WTC11 (cell line): ENCODE results near the gene DYNLL1. TPM values are rescaled to one million over a fixed set of nuclear protein-coding genes. Genes with fewer than 3 reads are reported as not detected.

Experiments
- ATAC-seq: fragments of 200-7000 bp; cut with Tn5 transposase; 2 replicates; pipeline ENCODE4 v1.10.0; 2021; ENCODE audit warnings: mild to moderate bottlenecking, moderate library complexity
- CTCF ChIA-PET: fragments of 300-600 bp; sonication (Branson Sonifier 250); formaldehyde crosslinking; loops from one replicate; lab custom pipeline; 2021; ENCODE audit warnings: antibody characterized with exemption; lab: Charles Lee
- POLR2A ChIA-PET: fragments of 350-600 bp; sonication (Branson Sonifier 250); formaldehyde crosslinking; loops from one replicate; lab custom pipeline; 2021; ENCODE audit warnings: antibody characterized with exemption; lab: Charles Lee
- DNase-seq: peaks from one replicate; pipeline ENCODE4 v3.0.0; 2021; ENCODE audit warnings: low spot score
- H3K27ac Mint-ChIP-seq: 2 replicates; pipeline ENCODE4 v1.8.0; 2021; ENCODE audit warnings: mixed read lengths
- H3K27me3 Mint-ChIP-seq: 2 replicates; pipeline ENCODE4 v1.8.0; 2021; ENCODE audit warnings: low read depth, mild to moderate bottlenecking, moderate library complexity, mixed read lengths
- H3K36me3 Mint-ChIP-seq: 2 replicates; pipeline ENCODE4 v1.8.0; 2021; ENCODE audit warnings: mixed read lengths
- H3K4me1 Mint-ChIP-seq: 2 replicates; pipeline ENCODE4 v1.8.0; 2022; ENCODE audit warnings: mixed read lengths
- H3K4me3 Mint-ChIP-seq: 2 replicates; pipeline ENCODE4 v1.8.0; 2021; ENCODE audit warnings: mild to moderate bottlenecking, moderate library complexity, mixed read lengths
- H3K9me3 Mint-ChIP-seq: 2 replicates; pipeline ENCODE4 v1.8.0; 2021; ENCODE audit warnings: mixed read lengths
- AFF4 ChIP-seq: sonication (generic); formaldehyde crosslinking; IDR thresholded peaks from 2 replicates; pipeline ENCODE4 v1.8.1; 2023; ENCODE audit warnings: mild to moderate bottlenecking, missing genetic modification reagents, borderline replicate concordance
- ATF1 ChIP-seq: sonication (generic); formaldehyde crosslinking; IDR thresholded peaks from 2 replicates; pipeline ENCODE4 v1.8.1; 2023; ENCODE audit warnings: mild to moderate bottlenecking, moderate library complexity, missing genetic modification reagents
- FOXP1 ChIP-seq: sonication (generic); formaldehyde crosslinking; IDR thresholded peaks from 2 replicates; pipeline ENCODE4 v1.8.0; 2022; ENCODE audit warnings: missing genetic modification reagents, mild to moderate bottlenecking, moderate library complexity, borderline replicate concordance
- JUN ChIP-seq: sonication (generic); formaldehyde crosslinking; IDR thresholded peaks from 2 replicates; pipeline ENCODE4 v1.8.0; 2023; ENCODE audit warnings: mild to moderate bottlenecking, missing genetic modification reagents
- KAT7 ChIP-seq: sonication (generic); formaldehyde crosslinking; IDR thresholded peaks from 2 replicates; pipeline ENCODE4 v1.8.1; 2023; ENCODE audit warnings: missing genetic modification reagents, mild to moderate bottlenecking, borderline replicate concordance
- NR1H2 ChIP-seq: sonication (generic); formaldehyde crosslinking; IDR thresholded peaks from 2 replicates; pipeline ENCODE4 v1.9.0; 2021; ENCODE audit warnings: mild to moderate bottlenecking, moderate library complexity, missing genetic modification reagents
- TEAD1 ChIP-seq: sonication (generic); formaldehyde crosslinking; IDR thresholded peaks from 2 replicates; pipeline ENCODE4 v1.8.0; 2022; ENCODE audit warnings: mild to moderate bottlenecking, missing genetic modification reagents
- TEAD4 ChIP-seq: sonication (generic); formaldehyde crosslinking; IDR thresholded peaks from 2 replicates; pipeline ENCODE4 v1.8.0; 2022; ENCODE audit warnings: mild to moderate bottlenecking, missing genetic modification reagents
- ZBTB43 ChIP-seq: sonication (generic); formaldehyde crosslinking; IDR thresholded peaks from 2 replicates; pipeline ENCODE4 v1.8.1; 2023; ENCODE audit warnings: mild to moderate bottlenecking, missing genetic modification reagents
- ZNF232 ChIP-seq: sonication (generic); formaldehyde crosslinking; IDR thresholded peaks from 2 replicates; pipeline ENCODE4 v1.8.0; 2022; ENCODE audit warnings: mild to moderate bottlenecking, missing genetic modification reagents
- ZNF263 ChIP-seq: sonication (generic); formaldehyde crosslinking; IDR thresholded peaks from 2 replicates; pipeline ENCODE4 v1.8.1; 2022; ENCODE audit warnings: low read depth, mild to moderate bottlenecking, moderate library complexity, missing genetic modification reagents
- ZNF317 ChIP-seq: sonication (generic); formaldehyde crosslinking; IDR thresholded peaks from 2 replicates; pipeline ENCODE4 v1.8.1; 2023; ENCODE audit warnings: low read depth, mild to moderate bottlenecking, moderate library complexity, missing genetic modification reagents, borderline replicate concordance
- ZNF396 ChIP-seq: fragments of 250-450 bp; sonication (Bioruptor Pico); IDR thresholded peaks from 2 replicates; pipeline ENCODE4 v1.8.0; 2021; ENCODE audit warnings: mild to moderate bottlenecking, moderate library complexity, borderline replicate concordance
- ZNF425 ChIP-seq: fragments of 250-450 bp; sonication (Bioruptor Pico); conservative IDR thresholded peaks from 2 replicates; pipeline ENCODE4 v1.9.0; 2021; ENCODE audit warnings: mild to moderate bottlenecking
- total RNA-seq: library from RNA; stranded (reverse); gene quantifications from 3 replicates; pipeline ENCODE4 v1.2.3, GENCODE V29; 2021
- TF ChIP-seq, protein P1 (sequence below): sonication (generic); formaldehyde crosslinking; IDR thresholded peaks from 2 replicates; pipeline ENCODE4 v1.8.0; 2023; ENCODE audit warnings: missing genetic modification reagents
- TF ChIP-seq, protein P2 (sequence below): sonication (generic); formaldehyde crosslinking; IDR thresholded peaks from 2 replicates; pipeline ENCODE4 v1.8.0; 2023; ENCODE audit warnings: mild to moderate bottlenecking, missing genetic modification reagents
- TF ChIP-seq, protein P3 (sequence below): sonication (generic); formaldehyde crosslinking; IDR thresholded peaks from 2 replicates; pipeline ENCODE4 v1.8.1; 2023; ENCODE audit warnings: mild to moderate bottlenecking, moderate library complexity, missing genetic modification reagents

DYNLL1 gene
- total RNA-seq, 1 experiment from 2014 or later: 327 TPM

DNA sequence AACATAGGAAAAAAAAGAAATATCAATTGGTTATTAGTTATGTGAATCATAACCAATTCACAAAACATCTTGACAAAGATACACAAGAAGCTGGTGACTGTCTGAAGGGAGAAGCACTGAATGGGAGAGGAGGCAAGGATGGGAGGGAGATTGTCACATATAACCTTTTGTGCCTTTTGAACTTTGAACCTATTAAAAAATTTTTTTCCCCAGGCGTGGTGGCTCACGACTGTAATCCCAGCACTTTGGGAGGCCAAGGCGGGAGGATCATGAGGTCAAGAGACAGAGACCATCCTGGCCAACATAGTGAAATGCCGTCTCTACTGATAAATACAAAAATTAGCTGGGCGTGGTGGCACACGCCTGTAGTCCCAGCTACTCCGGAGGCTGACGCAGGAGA, 12.6 kb downstream of the DYNLL1 start:
- TF ChIP-seq KAT7 (no peak), ZNF396 (CRISPR knock-in tag) (no peak), AFF4 (no peak), ZNF263 (CRISPR knock-in tag) (no peak), ZNF232 (no peak), FOXP1 (CRISPR knock-in tag) (no peak), TEAD1 (CRISPR knock-in tag) (no peak), JUN (CRISPR knock-in tag) (no peak), ZBTB43 (CRISPR knock-in tag) (no peak), ATF1 (no peak), TEAD4 (CRISPR knock-in tag) (no peak), ZNF425 (CRISPR knock-in tag) (no peak), NR1H2 (CRISPR knock-in tag) (no peak), ZNF317 (CRISPR knock-in tag) (no peak)
- TF ChIP-seq, protein P1, sequence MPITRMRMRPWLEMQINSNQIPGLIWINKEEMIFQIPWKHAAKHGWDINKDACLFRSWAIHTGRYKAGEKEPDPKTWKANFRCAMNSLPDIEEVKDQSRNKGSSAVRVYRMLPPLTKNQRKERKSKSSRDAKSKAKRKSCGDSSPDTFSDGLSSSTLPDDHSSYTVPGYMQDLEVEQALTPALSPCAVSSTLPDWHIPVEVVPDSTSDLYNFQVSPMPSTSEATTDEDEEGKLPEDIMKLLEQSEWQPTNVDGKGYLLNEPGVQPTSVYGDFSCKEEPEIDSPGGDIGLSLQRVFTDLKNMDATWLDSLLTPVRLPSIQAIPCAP (CRISPR knock-in tag): no peak
- TF ChIP-seq, protein P2, sequence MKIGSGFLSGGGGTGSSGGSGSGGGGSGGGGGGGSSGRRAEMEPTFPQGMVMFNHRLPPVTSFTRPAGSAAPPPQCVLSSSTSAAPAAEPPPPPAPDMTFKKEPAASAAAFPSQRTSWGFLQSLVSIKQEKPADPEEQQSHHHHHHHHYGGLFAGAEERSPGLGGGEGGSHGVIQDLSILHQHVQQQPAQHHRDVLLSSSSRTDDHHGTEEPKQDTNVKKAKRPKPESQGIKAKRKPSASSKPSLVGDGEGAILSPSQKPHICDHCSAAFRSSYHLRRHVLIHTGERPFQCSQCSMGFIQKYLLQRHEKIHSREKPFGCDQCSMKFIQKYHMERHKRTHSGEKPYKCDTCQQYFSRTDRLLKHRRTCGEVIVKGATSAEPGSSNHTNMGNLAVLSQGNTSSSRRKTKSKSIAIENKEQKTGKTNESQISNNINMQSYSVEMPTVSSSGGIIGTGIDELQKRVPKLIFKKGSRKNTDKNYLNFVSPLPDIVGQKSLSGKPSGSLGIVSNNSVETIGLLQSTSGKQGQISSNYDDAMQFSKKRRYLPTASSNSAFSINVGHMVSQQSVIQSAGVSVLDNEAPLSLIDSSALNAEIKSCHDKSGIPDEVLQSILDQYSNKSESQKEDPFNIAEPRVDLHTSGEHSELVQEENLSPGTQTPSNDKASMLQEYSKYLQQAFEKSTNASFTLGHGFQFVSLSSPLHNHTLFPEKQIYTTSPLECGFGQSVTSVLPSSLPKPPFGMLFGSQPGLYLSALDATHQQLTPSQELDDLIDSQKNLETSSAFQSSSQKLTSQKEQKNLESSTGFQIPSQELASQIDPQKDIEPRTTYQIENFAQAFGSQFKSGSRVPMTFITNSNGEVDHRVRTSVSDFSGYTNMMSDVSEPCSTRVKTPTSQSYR: no peak
- TF ChIP-seq, protein P3, sequence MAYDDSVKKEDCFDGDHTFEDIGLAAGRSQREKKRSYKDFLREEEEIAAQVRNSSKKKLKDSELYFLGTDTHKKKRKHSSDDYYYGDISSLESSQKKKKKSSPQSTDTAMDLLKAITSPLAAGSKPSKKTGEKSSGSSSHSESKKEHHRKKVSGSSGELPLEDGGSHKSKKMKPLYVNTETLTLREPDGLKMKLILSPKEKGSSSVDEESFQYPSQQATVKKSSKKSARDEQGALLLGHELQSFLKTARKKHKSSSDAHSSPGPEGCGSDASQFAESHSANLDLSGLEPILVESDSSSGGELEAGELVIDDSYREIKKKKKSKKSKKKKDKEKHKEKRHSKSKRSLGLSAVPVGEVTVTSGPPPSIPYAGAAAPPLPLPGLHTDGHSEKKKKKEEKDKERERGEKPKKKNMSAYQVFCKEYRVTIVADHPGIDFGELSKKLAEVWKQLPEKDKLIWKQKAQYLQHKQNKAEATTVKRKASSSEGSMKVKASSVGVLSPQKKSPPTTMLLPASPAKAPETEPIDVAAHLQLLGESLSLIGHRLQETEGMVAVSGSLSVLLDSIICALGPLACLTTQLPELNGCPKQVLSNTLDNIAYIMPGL (CRISPR knock-in tag): no peak
- TF ChIP-seq, all 79 proteins: peak for 0
- CTCF ChIA-PET: no interaction called here
- no peak overlapping the region for H3K4me3 Mint-ChIP-seq
- H3K9me3 Mint-ChIP-seq: no peaks in the 10 kb centered on the region
- H3K27ac Mint-ChIP-seq: no peak overlapping the region
- POLR2A ChIA-PET: interaction anchor here (0.7 kb wide), 1 partner anchor 8 kb away, joined by 3 read pairs; no protein-coding TSS in a partner anchor
- no peaks in the 10 kb centered on the region for H3K27me3 Mint-ChIP-seq
- peaks cover 17% of the 10 kb centered on the region for H3K4me1 Mint-ChIP-seq
- DNase-seq (no peak), ATAC-seq (no peak)
- peaks cover 35% of the 10 kb centered on the region for H3K36me3 Mint-ChIP-seq
